Liver (tissue), 3 donors: ENCODE results near the gene SMIM13.

Experiments
- CTCF ChIP-seq: fragments of 150-350 bp; IDR thresholded peaks from 2 replicates; pipeline ENCODE4 v1.5.1; 2017; ENCODE audit warnings: improper control_type of control experiment, low read depth, low read length; ENCODE audit not compliant: missing input control
- FOXA2 ChIP-seq: IDR thresholded peaks from 2 replicates; pipeline ENCODE4 v1.6.1; 2016; ENCODE audit warnings: antibody characterized with exemption
- HNF4A ChIP-seq, 2 donors: conservative IDR thresholded peaks; 2 replicates each; pipeline ENCODE4 v1.6.1; 2016; ENCODE audit warnings: antibody characterized with exemption in 2 of 2, mild to moderate bottlenecking in 2 of 2
- JUND ChIP-seq, 2 donors: IDR thresholded peaks; 2 replicates each; pipeline ENCODE4 v1.6.1; 2016; ENCODE audit warnings: antibody characterized with exemption in 2 of 2
- RAD21 ChIP-seq, 2 donors: IDR thresholded peaks; 2 replicates each; pipeline ENCODE4 v1.6.1; 2016; ENCODE audit warnings: antibody characterized with exemption in 2 of 2, mild to moderate bottlenecking in 2 of 2
- SP1 ChIP-seq: IDR thresholded peaks from 2 replicates; pipeline ENCODE4 v1.6.1; 2018; ENCODE audit warnings: antibody characterized with exemption, mild to moderate bottlenecking
- TAF1 ChIP-seq: conservative IDR thresholded peaks from 2 replicates; pipeline ENCODE4 v1.6.1; 2016; ENCODE audit warnings: antibody characterized with exemption, mild to moderate bottlenecking
- ZBTB33 ChIP-seq: IDR thresholded peaks from 2 replicates; pipeline ENCODE4 v1.6.1; 2016; ENCODE audit warnings: antibody characterized with exemption
- donor health status: healthy.
- donor health status: healthy.

GRCh38 chr6:11155589-11155988 lies 62.0 kb downstream of the SMIM13 start:
- no peak for TF ChIP-seq CTCF
- TF ChIP-seq SP1: no peak
- TF ChIP-seq RAD21 (IDR thresholded peaks at IDR 0.05): no peak
- TF ChIP-seq HNF4A (conservative IDR thresholded peaks at IDR 0.05): no peak
- no peak for TF ChIP-seq TAF1
- TF ChIP-seq JUND (IDR thresholded peaks at IDR 0.05): no peak
- no peak for TF ChIP-seq FOXA2
- TF ChIP-seq ZBTB33: no peak
